Measurements from ENCODE around the gene IRS2.

GRCh38 chr13:109737606-109738005, 48.8 kb downstream of the IRS2 start:
- TF ChIP-seq CTCF (optimal IDR thresholded peaks at IDR 0.05 in 1 of 3, IDR thresholded peaks at IDR 0.05 in 1 of 3, conservative IDR thresholded peaks at IDR 0.05 in 1 of 3; ENCODE audit: extremely low read depth in 1 of 3, insufficient read depth in 2 of 3, low read length in 3 of 3) = no peak
- TF ChIP-seq EZH2 (IDR thresholded peaks at IDR 0.05; ENCODE audit: low read length) = no peak
